B cell (primary cell): ENCODE measurements around the gene TAOK2.

ENCODE experiments used
- CTCF ChIP-seq: fragments of 200-600 bp; IDR thresholded peaks from one replicate; pipeline ENCODE4 v1.8.0; 2022; ENCODE audit warnings: antibody characterized with exemption, mild to moderate bottlenecking
- EZH2 ChIP-seq: IDR thresholded peaks from 2 replicates; pipeline ENCODE4 v1.6.1; 2012; ENCODE audit warnings: borderline replicate concordance, low read depth, mild to moderate bottlenecking, moderate library complexity, low read length; ENCODE audit not compliant: insufficient read depth, poor library complexity, severe bottlenecking

DNA sequence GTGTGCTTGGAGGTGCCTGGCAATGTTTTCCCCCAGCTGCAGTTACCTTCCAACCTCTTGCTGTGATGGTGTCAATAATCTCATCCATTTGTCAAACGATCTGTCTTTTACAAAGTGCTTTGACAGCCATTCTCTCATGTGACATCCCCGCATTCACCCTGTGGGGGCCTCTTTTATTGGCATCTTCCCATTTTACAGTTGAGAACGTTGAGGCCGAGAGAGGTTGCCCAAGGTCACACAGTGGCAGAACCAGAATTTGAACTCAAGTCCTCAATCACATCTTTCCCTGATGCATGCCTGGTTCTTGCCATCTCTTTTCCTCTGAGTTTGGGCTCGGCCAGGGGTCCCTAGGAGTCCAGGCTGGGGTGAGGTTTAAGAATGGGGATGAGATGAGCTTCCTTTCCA, 1.5 kb downstream of the TAOK2 start:
- TF ChIP-seq EZH2 (no peak), CTCF (no peak)
